SKM-1 treated with dmso at 0.1 percent for 144 hours (cell line): ENCODE data around the gene SDHAF3.
"Not testable (repeated sequence)": the region's sequence is repeated elsewhere in the genome, so short reads cannot be mapped to it uniquely, and the experiment has no call there.

ENCODE experiments used
- DNase-seq: peaks from one replicate; lab custom pipeline; 2025; ENCODE audit not compliant: unreplicated experiment; lab: John Stamatoyannopoulos, UW

The SDHAF3 gene

DNA sequence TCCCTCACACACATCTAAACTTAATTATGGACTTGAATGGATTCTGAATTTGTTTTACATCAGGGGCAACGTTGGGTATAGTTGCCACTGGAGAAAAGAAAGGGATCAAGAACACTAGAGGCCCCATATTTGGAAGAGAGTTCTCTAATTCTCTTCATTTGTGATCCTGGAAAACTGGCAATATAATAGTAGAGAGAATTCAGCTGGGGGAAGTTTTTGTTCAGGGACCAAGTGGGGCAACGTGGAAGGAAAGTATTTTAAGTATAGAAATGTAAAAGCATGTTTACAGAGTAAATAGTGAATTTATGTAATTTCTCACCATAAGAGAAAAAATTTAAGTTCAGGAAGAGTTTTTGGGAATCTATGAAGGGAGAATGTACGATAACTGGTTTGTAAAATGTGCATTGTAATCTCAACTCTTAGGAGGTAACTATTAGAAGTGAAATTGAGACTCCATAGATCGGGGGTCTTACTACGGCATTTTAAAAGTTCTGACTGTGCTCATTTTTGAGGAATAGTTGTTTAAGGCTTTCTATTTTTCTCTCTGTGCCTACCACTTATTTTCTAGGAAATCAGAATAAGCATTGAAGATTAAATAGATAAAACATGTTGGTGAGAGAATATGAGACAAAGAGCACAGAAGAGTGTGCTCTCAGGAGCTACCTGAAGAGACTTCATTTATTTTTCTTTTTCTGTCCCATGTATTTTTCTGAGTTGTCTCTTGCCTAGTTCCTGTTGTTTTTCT is 3.4 kb downstream of the SDHAF3 start:
- no peak for DNase-seq

GRCh38 chr7:97123115-97123514 is 5.6 kb downstream of the SDHAF3 start:
- DNase-seq = not testable (repeated sequence)

GRCh38 chr7:97126483-97127171 is 9.1 kb downstream of the SDHAF3 start:
- no peak for DNase-seq

DNA sequence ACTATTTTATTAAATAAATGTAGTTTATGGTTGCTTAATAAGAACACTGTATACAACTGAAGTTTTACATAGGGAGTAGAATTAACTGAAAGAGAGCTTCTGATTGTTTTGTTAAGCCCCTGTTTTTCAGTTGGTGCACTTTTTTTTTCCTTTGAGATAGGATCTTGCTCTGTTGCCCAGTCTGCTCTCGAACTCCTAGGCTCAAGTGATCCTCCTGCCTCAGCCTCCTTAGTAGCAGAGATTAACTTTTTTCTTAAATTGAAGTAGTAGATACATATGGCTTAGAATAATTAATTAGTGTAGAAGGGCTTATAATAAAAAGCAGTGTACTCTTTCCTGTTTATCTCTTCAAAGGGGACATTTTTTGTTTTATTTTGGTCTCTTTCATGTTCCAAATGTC is 11.2 kb downstream of the SDHAF3 start:
- no peak for DNase-seq

DNA sequence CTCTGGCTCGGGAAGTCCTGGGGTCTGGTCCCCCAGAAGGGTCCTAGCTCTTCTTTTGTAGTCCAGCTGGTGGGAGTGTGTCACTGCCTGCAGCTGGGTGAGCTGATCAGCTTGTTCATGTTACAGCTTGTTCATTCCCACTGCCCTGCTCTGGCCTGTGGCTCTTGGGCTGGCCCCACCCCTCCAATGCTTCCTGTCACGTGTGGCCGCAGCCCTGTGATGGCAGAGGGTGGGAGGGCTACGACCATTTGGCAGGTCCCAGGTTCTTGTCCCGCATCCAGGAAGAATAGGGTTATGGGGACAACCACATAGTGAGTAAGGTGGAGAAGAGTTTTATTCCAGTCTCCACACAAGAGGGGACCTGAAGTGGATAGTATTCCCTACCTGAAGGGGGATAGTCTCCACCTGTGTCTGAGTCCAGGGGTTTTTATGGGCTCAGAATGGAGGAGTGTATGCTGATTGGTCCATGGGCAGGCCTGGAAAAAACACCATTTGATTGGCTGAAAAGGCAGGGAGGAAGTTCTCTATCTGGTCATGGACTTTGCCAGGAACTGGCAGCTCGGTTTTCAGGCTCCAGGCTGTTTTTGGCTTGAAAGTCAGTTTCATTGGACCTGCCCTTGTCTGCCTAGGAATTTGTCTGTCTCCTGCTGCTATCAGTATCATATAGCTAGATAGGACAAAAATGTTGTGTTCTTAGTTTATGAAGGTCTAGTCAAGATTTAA is 13.1 kb downstream of the SDHAF3 start:
- no peak for DNase-seq

DNA sequence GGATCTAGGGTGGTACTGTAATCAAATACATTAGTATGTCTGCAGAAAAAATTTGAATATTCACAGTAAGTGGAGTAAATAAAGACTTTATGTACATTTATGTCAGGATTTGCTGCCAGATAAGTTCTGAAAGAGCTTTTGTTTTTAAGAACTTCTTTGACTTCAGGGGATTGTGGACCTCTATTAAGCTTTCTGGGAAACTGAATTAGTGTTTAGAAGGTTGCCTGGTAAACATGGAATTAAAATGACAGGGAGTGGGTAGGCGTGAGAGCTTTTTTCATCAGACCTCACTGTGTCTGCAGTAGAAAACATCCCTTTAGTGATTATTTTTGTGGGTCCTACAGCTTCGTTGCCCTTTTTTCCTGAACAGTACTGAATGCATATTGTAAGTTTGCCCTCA is 15.7 kb downstream of the SDHAF3 start:
- no peak for DNase-seq

GRCh38 chr7:97138830-97139229 is 21.3 kb downstream of the SDHAF3 start:
- no peak for DNase-seq

- DNase-seq = peak; percentile 33
Measured at GRCh38 chr7:97145068-97145467, 27.6 kb downstream of the SDHAF3 start.

DNA sequence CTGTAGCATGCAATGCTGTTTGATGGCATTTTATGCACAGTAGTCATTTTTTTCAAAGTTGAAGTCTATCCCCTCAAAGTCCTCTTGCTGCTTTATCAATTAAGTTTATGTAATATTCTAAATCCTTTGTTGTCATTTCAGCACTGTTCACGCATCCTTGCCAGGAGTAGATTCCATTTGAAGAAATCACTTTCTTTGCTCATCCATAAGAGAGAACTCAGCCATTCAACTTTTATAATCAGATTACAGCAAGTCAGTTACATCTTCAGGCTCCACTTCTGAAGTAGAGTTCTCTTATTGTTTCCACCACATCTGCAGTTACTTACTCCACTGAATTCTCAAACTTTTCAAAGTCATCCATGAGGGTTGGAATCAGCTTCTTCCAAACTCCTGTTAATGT is 32.3 kb downstream of the SDHAF3 start:
- DNase-seq = no peak

DNA sequence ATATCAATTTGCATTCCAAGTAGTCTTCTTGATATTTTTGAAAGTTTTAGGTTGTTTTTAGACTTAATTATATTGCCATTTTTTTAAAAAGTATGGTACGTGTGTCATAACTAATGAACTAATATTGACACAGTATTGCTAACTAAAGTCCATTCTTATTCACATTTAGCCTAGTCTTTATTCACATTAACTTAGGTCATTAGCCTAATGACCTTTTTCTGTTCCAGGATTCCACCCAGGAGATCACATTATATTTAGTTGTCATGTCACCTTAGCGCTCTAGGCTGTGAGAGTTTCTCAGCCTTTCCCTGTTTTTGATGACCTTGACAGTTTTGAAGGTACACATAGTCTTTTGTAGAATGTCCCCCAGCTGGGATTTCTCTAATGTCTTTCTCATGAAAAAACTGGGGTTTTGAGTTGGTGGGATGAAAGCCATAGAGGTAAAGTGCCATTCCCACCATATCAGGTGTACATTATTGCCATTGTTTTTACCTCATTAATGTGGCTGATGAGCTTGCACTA is 38.5 kb downstream of the SDHAF3 start:
- DNase-seq = no peak

- DNase-seq = not testable (repeated sequence)
Measured at GRCh38 chr7:97159984-97160383, 42.5 kb downstream of the SDHAF3 start.

DNA sequence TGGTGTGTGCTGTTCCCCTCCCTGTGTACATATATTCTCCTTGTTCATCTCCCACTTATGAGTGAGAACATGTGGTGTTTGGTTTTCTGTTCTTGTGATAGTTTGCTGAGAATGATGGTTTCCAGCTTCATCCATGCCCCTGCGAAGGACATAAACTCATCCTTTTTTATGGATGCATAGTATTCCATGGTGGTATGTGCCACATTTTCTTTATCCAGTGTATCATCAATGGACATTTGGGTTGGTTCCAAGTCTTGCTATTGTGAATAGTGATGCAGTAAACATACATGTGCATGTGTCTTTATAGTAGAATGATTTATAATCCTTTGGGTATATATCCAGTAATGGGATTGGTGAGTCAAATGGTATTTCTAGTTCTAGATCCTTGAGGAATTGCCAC is 44.1 kb downstream of the SDHAF3 start:
- not testable (repeated sequence) for DNase-seq

GRCh38 chr7:97166308-97166707 is 48.8 kb downstream of the SDHAF3 start:
- DNase-seq = no peak

DNA sequence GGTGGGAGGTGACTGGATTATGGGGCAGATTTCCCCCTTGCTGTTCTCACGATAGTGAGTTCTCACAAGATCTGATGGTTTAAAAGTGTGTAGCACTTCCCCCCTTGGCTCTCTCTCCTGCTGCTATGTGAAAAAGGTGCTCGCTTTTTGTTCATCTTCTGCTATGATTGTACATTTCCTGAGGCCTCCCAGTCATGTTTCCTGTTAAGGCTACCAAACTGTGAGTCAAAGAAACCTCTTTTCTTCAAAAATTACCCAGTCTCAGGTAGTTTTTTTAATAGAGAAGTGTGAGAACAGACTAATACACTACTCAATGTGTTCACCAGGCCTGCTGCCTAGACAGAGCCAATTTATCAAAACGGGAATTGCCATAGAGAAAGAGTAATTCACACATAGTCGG is 49.7 kb downstream of the SDHAF3 start:
- no peak for DNase-seq

- no peak for DNase-seq
Measured at GRCh38 chr7:97167749-97168148, 50.3 kb downstream of the SDHAF3 start.

DNA sequence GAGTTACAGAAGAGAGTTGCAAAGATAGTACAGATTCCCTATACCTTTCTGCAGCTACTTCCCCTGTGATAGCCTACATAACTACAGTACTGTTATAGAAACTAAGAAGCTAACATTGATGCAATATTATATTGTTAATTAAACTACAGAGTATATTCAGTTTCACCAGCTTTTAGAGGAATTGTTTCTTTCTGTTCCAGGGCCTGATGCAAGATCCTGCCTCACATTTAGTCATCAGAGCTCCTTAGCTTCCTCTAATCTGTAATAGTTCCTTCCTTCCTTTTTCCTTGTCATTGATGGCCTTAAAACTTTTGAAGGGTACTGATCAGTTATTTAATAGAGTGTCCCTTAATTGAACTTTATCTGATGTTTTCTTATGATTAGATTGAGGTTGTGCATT is 56.8 kb downstream of the SDHAF3 start:
- peak; percentile 68 for DNase-seq

DNA sequence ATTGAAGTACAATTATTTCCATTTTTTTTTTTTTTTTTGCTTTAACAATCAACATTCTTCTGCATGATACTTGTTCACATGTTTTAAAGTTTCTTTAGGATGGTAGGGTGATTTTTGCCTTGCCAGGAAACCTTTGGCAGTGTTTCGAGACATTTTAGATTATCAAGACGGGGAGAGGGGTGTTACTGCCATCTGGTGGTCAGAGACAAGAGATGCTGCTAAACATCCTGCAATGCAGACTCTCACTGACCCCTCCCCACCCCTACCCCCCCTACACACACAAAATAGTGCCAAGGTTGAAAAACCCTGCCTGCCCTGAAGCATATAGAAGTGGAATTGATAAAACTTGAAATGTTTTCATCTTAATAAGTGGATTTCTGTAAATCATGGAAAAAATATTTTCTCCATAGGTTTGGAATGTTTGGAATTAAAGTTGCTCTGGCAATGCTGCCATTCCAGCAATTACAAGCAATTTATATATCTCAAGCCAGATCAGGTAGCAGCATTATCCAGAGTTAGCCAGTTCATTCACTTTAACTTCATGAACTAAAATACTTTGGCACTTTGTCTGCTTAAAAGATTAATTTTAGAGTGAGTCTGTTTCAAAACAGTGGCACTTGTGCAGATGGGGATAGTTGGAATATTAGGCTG is 62.1 kb downstream of the SDHAF3 start:
- peak; percentile 43 for DNase-seq

GRCh38 chr7:97187067-97187466 is 69.6 kb downstream of the SDHAF3 start:
- no peak for DNase-seq

DNA sequence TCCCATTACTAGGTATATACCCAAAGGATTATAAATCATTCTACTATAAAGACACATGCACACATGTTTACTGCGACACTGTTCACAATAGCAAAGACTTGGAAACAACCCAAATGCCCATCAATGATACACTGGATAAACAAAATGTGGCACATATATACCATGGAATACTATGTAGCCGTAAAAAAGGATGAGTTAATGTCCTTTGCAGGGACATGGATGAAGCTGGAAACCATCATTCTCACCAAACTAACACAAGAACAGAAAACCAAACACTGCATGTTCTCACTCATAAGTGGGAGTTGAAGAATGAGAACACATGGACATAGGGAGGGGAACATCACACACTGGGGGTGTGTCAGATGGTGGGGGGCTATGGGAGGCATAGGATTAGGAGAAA is 78.7 kb downstream of the SDHAF3 start:
- DNase-seq = not testable (repeated sequence)

DNA sequence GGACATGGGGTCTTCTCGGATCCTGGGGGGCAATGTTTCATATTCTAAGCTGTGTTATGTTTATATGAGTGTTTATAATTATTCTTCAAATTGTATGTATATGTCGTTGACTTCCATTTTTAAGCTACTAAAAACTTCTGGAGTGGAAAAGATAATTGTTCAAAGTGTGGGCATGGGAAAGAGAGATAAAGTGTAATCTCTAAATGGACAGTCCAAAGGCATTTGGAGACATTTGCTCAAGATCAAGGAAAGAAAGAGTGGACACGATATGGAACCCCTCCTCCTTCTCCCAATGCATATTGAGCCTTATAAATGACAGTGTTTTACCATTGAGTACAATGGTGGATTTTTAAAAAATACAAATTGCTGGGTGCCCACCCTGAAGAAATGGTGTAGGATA is 81.1 kb downstream of the SDHAF3 start:
- no peak for DNase-seq

DNA sequence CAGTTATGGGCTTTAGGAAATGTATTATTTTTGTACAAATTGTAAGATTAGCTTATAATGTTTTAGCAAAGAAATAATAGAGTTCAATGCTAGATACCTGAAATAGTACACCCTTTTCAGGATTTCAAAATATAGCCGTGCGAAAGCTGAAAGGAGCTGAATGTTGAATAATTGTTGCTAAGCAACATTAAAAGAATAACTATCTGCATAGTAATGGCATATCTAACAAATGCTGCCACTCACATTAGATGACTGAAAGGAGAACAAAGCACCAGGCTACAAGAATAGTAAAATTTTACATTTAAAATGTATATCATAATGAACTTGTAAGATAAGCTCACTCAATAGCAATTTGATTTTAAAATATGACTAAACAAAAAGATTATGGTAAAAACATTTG is 82.5 kb downstream of the SDHAF3 start:
- DNase-seq = no peak
